A204.1 (cell line): ENCODE measurements around the gene CPM.
"Not testable (repeated sequence)": the region's sequence is repeated elsewhere in the genome, so short reads cannot be mapped to it uniquely, and the experiment has no call there.

Experiments
- FAIRE-seq: peaks from 2 replicates; lab custom pipeline; 2012; peaks lifted over from hg19 to GRCh38; lab: Jason Lieb, UNC

CPM gene

DNA sequence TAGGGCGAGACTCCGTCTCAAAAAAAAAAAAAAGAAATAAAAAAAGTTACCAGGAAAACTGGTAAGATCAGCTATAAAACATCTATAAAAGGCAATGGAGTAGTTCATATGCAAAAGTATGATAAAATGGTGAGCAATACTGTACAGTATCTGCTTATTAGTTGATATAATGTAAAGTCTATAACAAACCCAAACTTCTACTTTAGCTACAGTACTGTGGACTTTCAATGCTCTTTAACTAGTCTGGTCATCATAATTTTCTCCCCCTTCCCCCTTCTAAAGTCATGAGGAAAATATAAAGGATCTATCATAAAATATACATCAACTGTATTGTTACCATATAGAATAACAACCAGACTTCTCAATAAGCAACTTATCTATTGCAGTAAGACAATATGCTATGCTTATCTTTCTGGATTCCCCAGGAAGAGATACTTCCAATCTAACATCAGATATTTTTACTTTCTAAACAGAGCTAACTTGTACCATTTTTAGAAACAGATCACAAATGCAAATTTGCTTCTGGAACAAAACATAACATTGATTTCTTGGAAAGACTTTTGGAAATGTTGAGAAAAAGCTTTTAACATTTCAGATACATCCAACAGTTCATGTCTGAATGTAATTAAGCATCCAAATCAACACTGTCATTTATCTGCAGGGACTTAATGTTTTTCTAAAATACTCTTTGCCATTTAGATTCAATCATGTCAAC, 81.2 kb downstream of the CPM start:
- FAIRE-seq = no peak

DNA sequence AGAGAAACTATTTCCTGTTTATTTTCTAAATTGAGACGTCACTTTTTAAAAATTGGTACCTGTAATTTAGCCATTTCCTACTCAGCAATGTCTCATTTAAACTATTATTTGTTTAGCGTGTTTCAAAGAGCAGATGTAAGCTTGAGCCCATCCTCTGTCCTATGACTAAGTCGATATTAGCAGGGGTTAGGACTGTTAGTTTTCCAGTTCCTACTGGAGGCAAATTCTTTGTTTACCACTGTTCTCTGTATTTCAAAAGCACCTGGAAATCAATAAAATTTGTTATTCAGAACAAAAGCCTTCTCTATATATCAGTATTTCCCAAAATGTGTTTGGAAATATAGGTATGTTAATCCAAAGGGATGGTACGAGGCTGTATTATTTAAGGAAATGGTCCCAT, 82.6 kb downstream of the CPM start:
- FAIRE-seq = no peak

DNA sequence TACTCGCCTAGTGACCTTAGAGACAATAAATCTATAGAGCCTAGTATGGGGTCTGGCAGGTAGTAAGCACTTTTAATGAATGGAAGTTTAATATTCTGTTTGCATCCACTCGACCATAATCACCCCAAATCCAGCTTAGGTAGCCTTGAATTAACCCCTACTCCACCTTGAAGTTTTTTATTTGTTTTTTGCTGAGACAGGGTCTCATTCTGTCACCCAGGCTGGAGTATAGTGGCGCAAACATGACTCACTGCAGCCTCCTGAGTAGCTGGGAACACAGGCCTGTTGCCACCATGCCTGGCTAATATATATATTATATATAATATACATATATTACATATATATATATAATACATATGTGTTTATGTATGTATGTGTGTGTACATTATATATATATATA, 86.2 kb downstream of the CPM start:
- no peak for FAIRE-seq

DNA sequence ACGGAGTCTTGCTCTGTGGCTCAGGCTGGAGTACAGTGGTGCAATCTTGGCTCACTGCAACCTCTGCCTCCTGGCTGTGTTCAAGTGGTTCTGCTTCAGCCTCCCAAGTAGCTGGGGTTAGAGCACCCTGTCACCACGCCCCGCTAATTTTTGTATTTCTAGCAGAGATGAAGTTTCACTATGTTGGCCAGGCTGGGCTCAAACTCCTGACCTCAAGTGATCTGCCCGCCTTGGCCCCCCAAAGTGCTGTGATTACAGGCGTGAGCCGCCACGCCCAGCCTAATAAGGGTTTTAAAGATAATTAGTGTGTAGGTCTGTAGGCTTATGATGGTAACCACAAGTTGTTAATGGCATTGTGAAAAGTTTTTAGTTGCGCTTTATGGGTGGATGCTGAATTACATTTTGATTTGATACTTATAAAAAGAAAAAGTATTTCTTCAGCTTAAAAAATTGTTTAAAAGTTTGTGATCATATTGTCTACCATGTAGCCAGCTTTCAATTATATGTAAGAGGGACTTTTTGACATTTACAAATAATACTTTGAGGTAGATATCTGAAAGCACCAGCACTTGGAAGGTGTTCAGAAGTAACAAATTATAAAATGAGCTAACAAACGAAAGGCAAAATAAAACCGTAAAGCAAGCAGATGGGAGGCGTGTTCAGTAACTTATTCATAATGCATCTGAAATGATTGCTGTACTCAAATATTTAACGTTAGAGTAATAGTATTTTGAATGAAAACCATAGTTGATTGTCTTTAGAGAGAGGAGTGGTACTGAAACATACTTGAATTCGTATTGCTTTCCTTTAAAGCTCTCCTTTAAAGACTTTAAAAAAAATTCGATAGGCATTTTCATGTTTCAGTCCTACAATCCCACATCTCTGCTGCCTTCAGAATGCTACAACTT, 87.9 kb downstream of the CPM start:
- FAIRE-seq = no peak

DNA sequence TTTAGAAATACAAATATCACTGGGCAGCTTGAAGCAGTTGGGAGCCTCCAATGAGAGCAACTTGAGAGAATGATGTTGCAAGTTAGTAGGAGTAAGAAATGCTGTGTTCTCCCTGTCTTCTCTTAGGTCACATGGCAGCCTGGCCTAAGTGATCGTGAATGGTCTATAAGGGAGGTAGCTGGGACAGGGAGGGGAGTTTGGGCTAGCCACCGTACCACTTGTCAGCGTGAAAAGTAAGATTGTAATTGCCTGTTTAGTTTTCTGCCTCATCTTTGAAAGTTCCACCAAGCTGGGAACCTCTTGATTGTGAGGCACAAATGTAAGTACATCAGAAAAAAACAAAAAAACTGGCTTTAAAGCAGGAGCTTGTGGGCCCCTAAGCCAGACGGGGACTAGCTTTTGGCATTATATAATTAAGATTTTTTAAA, 88.6 kb downstream of the CPM start:
- no peak for FAIRE-seq

DNA sequence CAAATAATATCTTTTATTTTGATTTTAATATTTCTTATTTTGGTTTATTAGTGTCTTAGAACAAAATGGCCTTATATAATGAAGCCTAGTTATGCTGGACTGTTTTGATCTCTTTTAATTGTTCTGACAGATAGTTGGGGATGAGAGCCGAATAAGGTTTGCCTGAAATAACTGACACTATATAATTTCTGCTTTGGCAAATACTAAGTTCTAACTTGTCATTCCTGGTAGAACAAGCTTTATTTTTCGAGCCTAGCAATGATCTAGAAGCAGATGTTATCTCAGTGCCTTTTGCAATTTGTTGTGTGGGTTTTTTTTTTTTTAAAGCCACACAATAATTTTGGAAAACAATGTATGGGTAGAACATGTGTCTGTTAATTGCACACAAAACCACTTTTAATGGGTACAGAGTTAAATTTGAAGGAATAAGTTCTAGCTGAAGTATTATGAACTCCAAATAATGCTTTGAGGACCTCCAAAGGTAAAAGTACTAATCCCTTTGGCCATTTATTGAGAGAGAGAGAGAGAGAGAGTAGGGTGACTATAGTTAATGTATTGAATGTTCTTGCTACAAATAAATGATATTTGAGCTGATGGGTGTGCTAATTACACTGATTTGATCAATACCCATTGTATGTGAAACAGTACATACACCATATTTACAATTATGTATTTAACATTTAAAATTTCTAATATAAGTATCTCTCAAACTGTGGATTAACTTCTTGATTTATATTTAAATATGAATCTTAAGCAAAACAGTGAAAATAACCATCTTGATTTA, 90.0 kb downstream of the CPM start:
- no peak for FAIRE-seq

DNA sequence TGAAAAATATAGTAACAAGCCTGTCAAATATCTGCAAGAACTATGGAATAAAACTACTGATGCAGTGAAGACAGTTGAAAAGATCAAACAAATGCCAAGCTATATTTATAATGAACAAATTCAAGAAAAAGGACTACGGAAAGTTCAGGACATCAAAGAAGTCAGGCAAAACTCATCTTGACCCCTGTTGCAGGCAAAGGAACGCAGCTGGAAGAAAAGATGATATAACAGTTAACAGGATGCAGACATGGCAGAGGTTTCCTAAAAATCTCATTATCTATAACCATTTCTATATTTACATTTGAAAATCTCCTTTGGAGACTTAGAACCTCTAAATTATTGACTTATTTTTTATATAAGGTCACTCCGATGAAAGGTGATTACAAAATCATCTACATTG, 90.8 kb downstream of the CPM start:
- FAIRE-seq = no peak

DNA sequence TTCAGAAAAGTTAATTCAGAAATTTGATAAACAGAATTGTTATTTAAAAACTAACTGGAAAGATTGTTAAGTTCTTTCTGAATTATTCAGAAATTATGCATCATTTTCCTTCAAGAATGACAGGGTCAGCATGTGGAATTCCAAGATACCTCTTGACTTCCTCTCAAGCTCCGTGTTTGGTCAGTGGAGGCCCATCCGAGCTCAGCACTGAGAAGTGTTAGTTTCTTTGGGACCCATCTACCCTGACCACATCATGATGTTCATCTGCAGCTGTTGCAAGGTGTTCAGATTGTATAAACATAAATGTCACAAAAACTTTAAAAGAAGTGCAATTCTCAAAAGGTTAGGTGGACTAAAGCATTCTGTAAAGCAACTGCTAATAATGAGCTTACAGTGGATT, 91.3 kb downstream of the CPM start:
- no peak for FAIRE-seq

DNA sequence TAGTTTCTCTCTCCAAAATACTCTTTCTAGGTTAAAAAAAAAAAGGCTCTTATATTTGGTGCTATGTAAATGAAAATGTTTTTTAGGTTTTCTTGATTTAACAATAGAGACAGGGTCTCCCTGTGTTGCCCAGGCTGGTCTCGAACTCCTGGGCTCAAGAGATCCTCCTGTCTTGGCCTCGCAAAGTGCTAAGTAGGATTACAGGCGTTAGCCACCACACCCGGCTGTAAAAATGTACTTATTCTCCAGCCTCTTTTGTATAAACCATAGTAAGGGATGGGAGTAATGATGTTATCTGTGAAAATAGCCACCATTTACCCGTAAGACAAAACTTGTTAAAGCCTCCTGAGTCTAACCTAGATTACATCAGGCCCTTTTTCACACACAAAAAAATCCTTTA, 91.8 kb downstream of the CPM start:
- FAIRE-seq = not testable (repeated sequence)

DNA sequence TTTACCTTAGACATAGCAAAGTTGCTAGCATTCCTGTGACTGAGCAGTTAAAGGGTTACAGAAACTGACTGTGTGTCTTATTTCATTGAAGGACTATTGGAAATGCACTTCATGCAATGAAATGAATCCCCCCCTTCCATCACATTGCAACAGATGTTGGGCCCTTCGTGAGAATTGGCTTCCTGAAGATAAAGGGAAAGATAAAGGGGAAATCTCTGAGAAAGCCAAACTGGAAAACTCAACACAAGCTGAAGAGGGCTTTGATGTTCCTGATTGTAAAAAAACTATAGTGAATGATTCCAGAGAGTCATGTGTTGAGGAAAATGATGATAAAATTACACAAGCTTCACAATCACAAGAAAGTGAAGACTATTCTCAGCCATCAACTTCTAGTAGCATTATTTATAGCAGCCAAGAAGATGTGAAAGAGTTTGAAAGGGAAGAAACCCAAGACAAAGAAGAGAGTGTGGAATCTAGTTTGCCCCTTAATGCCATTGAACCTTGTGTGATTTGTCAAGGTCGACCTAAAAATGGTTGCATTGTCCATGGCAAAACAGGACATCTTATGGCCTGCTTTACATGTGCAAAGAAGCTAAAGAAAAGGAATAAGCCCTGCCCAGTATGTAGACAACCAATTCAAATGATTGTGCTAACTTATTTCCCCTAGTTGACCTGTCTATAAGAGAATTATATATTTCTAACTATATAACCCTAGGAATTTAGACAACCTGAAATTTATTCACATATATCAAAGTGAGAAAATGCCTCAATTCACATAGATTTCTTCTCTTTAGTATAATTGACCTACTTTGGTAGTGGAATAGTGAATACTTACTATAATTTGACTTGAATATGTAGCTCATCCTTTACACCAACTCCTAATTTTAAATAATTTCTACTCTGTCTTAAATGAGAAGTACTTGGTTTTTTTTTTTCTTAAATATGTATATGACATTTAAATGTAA, 93.5 kb downstream of the CPM start:
- no peak for FAIRE-seq

DNA sequence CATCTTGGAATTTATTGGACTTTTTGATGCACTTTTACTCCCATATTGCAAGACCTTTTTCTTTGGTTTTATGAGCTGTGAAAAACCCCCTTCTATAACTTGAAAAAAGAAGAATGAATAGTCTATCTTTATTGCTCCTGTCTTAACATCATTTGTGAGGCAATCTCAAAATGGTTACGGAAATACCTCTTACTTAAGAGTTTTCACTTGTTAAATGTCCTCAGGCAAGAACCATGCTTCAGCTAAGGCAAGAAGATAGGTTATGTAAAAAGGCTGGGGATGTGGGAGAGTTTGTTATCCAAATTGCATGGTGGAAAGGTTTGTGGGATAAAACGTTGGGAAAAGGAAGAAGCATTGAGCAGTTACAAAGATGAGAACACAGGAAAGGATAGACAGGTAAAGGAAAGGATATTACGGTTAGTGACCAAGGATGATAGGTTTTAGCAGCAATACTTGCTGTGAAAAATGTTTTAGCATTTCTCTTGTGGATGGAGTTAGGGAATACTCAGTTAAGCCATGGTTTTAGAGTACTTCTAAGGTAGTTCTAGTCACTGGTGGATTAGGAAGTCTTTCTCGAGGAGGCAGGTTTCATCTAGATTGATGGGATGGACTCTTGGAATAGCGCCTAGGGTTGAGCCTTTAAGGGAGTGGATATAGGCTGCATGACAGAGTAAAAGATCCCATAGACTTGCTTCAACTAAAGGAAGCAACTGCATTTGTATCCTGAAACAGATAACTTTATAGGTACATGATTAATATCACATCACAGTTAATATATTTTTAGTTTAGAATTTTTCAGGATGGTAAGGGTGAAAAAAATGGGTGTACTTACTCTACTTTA, 94.7 kb downstream of the CPM start:
- no peak for FAIRE-seq

DNA sequence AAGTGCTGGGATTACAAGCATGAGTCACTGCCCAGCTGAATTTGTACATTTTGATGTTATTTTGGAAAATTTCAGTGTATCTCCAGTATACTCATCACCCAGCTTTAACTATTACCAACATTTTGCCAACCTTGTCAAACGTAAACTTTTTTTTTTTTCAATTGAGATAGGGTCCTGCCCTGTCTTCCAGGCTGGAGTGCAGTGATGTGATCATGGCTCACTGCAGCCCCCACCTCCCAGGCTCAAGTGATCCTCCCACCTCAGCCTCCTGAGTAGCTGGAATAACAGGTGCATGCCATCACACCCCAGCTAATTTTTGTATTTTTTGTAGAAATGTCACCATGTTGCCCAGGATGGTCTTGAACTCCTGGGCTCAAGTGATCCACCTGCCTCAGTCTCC, 95.8 kb downstream of the CPM start:
- FAIRE-seq = no peak

DNA sequence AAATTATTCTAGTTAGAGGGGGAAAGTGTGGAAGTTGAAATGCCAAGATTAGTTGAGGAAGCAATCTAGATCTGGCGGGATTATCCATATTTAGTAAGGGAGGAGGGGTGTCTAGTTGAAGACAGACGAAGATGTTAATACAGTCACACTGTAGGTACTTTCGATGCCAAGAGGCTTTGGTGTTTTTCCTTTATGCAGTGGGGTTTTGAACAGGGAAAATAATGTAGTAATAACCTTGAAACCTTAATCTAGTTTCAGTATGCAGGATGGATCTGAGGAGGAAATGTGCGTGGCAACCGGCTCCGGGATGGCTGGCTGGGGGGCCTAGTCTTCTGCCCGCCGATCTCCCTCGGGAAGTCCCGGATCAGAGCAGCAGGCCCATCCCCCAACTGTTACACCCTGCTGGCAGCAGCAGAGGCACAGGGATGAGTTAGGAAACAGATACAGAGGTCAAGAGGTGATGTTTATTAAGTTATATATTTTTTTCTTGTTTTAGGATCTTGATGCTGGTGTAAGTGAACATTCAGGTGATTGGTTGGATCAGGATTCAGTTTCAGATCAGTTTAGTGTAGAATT, 97.5 kb downstream of the CPM start:
- FAIRE-seq = no peak

DNA sequence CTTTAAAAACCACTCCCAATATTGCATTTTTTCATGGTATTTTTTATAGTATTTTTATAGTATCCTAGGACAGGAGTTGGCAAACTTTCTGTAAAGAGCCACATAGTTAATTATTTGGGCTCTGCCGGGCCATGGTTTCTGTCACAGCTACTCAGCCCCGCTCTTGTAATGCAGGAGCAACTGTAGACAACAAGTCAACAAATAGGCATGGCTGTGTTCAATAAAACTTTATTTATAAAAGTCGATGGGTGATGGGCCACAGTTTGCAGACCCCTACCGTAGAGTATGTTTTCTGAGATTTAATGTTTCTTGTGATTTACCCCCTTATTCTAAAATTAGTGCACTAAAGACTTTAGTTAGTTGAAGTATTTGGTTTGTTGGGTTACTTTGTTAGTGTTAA, 99.5 kb downstream of the CPM start:
- no peak for FAIRE-seq

DNA sequence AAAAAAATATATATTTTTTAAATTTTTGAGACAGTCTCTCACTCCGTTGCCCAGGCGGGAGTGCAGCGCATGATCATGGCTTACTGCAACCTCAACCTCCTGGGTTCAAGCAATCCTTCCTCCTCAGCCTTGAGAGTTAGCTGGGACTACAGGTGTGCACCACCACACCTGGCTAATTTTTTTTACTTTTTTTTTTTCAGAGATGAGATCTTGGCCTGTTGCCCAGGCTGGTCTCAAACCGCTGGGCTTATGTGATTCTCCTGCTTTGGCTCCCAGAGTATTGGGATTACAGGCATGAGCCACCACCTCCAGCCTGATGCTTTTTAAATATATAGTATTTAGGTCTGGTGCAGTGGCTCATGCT, 100.5 kb downstream of the CPM start:
- FAIRE-seq = no peak

DNA sequence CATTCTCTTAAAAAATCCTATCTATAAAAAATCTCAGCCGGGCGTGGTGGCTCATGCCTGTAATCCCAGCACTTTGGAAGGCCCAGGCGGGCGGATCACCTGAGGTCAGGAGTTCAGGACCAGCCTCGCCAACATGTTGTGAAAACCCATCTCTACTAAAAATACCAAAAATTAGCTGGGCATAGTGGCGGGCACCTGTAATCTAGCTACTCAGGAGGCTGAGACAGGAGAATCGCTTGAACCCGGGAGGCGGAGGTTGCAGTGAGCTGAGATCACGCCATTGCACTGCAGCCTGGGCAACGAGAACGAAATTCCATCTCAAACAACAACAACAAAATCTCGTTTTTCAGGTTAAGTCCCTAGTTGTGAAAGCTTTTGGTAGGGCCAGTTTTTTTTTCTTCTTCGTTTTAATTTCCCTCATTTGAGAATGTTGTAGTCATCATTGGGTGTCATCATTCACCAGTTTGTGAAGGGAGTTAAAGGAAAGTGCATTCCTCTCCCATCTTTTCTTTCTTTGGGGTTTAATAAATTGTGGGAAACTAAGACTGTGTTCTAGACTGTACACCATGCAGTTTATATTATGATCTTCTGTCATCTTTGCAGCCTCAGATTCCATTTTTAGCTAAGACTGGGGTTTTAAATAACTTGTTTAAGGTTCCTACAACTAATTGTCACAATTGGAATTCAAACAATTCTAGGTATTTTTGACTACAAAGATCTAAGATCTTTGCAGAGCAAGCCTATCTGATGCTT, 101.0 kb downstream of the CPM start:
- no peak for FAIRE-seq

DNA sequence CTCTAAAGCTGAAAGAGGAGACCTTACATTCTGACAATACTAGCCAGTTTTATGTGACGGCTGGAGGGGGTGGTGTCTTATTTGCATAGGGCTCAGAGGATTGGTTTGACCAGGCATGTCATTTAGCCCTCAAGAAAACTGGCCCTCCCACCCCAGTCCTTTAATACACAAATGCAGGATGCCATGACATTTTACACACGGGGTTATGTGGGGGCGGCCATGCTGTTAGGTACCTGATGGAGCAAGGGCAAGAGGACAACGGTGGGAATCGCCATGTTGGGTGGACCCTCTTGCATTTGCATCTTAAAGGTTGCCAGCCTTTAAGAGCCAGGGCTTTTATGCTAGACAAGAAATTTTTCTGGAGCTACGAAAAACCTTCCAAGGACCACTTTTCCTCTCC, 101.7 kb downstream of the CPM start:
- FAIRE-seq = no peak

DNA sequence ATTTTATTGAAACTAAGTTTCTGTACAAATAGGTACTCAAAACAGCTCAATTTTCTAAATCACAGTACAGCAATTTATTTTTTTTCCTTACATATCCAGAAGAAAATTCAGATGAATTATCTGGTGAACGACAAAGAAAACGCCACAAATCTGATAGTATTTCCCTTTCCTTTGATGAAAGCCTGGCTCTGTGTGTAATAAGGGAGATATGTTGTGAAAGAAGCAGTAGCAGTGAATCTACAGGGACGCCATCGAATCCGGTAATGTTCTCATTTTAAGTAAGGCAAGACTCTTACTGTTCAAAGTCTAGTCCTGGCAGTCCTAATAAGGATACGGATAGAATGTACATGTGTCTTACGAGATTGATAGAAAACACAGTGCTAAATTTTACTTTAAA, 104.3 kb downstream of the CPM start:
- FAIRE-seq = no peak

DNA sequence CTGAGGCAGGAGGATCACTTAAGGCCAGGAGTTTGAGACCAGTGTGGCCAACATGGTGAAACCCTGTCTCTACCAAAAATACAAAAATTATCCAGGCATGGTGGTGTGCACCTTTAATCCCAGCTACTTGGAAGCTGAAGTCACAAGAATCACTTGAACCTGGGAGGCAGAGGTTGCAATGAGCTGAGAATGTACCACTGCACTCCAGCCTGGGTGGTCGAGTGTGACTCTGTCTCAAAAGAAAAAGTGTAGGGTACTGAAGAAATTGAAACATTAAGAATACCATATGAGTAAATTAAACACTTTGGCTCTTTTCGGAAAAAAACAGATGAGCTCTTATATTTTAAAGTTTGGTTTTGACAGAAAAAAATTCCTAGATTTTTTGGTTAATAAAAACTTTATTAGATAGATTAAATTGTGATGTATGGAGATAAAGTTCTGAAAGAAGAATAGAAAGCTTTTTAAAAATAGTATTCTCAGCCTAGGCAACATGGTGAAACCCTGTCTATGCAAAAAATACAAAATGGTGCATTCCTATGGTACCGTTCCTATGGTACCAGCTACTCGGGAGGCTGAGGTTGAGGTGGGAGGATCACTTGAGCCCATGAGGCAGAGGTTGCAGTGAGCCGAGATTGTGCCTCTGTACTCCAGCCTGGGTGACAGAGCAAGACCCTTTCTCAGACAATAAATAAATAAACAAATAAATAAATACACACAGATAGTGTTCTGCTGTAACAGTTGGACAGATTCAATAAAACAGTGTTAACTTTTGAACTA, 104.9 kb downstream of the CPM start:
- no peak for FAIRE-seq
